Astrocyte of the spinal cord (primary cell): ENCODE results near the gene TSPAN31.

ENCODE experiments used
- DNase-seq: peaks from one replicate; pipeline ENCODE4 v3.0.0; 2011; ENCODE audit warnings: low read depth, low spot score
- H3K4me3 ChIP-seq: 2 replicates; pipeline ENCODE4 v1.5.1; 2011; ENCODE audit warnings: low read depth, mild to moderate bottlenecking, low read length, moderate library complexity
- in situ Hi-C: cut with HindIII; loops from 2 replicates; pipeline ENCODE4 v1.10.0; 2017; ENCODE audit warnings: low sequenced_read_pairs
- TF ChIP-seq, protein P1 (sequence below): IDR thresholded peaks from 2 replicates; pipeline ENCODE4 v1.5.1; 2012; ENCODE audit warnings: low read depth, mild to moderate bottlenecking, low read length, inconsistent platforms

Gene TSPAN31

DNA sequence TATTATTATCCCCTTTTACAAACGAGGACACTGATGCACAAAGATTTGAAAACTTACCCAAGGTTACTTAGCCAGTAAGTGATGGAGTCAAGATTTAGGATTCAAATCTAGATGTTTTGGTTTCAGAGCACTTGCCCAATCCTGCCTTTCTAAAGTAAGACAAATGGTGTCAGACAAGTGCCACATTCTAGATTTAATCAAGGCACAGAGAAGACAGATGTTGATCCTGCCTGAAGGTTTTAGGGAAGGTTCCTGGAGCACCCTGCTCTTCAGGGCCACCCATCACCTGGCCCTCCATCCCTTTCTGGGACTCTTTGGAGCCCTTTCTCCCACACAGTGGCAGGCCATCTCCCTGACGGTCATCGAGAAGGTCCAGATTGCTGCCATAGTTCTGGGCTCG is 12.9 kb downstream of the TSPAN31 start:
- TF ChIP-seq, protein P1, sequence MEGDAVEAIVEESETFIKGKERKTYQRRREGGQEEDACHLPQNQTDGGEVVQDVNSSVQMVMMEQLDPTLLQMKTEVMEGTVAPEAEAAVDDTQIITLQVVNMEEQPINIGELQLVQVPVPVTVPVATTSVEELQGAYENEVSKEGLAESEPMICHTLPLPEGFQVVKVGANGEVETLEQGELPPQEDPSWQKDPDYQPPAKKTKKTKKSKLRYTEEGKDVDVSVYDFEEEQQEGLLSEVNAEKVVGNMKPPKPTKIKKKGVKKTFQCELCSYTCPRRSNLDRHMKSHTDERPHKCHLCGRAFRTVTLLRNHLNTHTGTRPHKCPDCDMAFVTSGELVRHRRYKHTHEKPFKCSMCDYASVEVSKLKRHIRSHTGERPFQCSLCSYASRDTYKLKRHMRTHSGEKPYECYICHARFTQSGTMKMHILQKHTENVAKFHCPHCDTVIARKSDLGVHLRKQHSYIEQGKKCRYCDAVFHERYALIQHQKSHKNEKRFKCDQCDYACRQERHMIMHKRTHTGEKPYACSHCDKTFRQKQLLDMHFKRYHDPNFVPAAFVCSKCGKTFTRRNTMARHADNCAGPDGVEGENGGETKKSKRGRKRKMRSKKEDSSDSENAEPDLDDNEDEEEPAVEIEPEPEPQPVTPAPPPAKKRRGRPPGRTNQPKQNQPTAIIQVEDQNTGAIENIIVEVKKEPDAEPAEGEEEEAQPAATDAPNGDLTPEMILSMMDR: no peak
- no peak for DNase-seq
- in situ Hi-C loops: no loop called here
- H3K4me3 ChIP-seq: no peak overlapping the region

DNA sequence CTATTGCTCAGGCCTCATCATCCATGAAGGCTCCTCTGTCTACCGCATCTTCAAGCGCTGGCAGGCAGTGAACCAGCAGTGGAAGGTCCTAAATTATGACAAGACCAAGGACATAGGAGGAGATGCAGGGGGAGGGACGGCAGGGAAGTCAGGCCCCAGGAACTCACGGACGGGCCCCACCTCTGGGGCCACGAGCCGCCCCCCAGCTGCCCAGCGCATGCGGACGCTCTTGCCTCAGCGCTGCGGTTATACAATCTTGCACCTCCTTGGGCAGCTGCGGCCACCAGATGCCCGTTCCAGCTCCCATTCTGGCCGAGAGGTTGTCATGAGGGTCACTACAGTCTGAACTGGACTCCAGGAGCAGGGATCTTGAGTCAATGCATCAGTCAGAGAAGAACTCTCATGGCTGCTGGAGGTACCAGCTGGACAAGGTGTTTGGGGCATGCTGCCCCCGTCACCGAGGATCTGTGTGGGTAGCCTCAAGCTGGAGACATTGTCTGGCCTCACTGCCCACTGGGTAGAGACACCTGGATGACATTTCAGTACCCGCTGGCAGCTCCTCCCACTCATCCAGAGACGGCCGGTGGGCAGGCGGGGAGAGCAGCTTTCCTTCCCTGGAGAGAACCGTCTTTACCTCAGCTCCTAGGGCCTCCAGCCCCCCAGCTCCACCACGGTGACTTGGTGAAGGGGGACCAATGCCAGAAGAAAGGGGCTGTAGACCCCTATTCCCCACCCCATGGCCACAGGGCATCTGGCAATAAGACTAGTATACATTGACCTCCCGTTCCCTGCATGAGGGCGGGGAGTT is 13.9 kb downstream of the TSPAN31 start:
- TF ChIP-seq, protein P1: no peak
- in situ Hi-C loops: no loop called here
- no peak for DNase-seq
- no peak overlapping the region for H3K4me3 ChIP-seq

DNA sequence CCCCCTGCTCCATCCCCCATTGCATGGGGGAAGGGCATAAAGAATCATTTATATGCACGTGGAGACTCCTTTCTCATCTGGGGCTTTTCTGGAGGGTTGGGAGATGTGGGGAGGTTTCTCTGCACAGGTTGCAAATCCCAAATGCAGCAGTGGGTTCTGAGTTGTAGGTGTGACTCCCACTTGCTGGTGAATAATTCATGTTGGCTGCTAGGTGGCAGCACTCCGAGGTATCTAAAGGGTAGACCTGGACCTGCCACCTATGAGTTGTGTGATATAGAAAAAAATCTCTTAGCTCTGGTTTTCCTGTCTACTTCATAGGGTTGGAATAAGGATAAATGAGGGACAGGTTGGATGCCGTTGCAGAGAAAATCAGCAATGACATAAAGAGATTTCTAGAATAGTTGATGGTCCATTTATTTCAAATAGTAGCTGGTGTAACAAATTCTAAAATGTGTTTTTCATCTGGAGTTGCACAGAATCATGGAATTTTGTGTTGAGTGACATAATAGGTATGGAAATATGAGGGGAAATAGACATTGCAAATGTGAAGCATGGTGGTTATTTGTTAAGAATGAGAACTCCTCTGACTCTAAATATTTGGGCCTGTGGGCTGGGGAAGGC is 14.6 kb downstream of the TSPAN31 start:
- DNase-seq: no peak
- in situ Hi-C loops: no loop called here
- no peak overlapping the region for H3K4me3 ChIP-seq
- TF ChIP-seq, protein P1: peak; percentile 46

DNA sequence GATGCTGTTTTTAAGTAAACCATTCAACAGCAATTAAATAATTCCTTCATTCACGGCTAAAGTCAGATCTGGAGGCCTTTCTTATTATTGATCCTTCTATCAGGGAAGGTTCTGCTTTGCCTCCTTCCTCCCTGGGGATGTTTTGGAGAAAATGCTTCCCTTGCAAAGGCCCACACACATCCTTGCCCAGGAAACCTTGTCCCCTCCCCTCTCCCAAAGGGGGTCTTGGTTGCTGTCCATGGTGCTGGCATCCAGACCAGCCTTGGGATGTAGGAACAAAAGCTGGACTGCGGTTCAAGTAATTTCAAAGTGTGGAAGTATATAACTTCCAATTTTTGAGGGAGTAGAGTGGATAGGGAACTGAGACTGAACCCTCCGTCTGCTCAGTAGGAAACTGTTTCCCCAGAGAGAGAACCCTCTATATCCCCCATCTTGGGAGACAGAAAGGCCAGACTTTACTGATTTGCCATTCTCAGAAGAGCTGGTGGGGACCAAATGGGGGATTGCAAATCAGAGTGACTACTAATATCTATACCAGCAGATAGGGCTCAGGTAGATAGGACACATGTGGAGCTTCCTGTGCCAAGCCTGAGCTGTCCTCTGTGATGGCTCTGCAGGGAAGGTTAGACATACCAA is 15.6 kb downstream of the TSPAN31 start:
- in situ Hi-C loops: no loop called here
- no peak overlapping the region for H3K4me3 ChIP-seq
- DNase-seq: no peak
- TF ChIP-seq, protein P1: no peak

DNA sequence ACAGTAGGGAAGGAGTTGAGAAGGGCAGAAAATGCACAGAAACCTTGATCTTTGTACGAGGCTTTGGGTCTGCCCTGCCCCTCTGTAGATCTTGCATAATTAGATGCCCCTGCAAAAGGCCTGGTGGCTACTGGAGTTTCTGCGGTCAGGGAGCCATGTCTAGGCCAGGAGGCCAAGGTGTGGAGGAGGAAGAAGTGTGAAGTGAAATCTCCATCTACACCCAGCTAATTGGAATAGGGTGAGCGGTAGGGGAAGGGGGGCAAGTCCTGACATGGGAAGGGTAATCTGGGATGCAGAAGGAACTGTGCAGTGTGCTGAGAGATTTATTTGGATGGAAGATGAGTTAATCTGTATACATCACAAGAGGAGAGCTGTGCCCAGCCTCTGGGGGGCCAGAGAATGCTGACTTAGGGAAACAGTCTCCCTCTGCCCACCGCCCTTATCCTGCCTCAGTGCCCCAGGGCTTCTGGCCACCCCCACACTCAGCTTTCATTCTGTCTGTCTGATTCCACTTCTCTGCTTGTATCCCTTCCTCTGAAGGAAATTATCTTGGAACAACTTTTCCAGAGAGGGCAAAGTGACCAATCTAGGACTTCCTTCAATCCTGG is 16.7 kb downstream of the TSPAN31 start:
- TF ChIP-seq, protein P1: no peak
- no peak overlapping the region for H3K4me3 ChIP-seq
- DNase-seq: no peak
- in situ Hi-C loops: no loop called here

DNA sequence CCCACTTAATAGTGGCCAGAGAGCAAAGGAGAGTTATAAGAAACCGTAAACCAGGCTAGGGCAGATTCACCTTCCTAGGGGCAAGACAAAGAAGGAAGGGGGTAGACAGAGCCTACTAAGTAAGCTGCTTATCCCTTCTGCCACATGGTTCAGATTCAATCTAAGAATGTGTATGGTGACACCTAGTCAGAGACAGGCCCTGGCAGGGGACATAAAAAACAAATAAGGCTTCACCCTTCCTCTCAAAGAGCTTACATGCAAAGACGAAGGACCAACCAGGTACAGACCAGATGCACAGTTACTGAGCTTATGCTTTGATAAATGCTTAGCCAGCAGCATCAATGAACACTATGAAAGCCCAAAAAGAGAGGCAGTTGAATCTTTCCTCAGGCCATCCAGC is 17.6 kb downstream of the TSPAN31 start:
- H3K4me3 ChIP-seq: no peak overlapping the region
- TF ChIP-seq, protein P1: no peak
- in situ Hi-C loops: no loop called here
- no peak for DNase-seq
